ENCODE data around the gene C16orf86.

C16orf86 gene

GRCh38 chr16:67653789-67654402 is 12.7 kb upstream of the C16orf86 start:
- DNase-seq (ENCODE audit: low read depth in 2 of 2): no peak

- no peak for DNase-seq (ENCODE audit: low read depth in 2 of 2)
Measured at GRCh38 chr16:67654403-67654911, 12.2 kb upstream of the C16orf86 start.

GRCh38 chr16:67655363-67655762 is 11.3 kb upstream of the C16orf86 start:
- no peak for DNase-seq (ENCODE audit: low read depth in 2 of 2)

GRCh38 chr16:67656344-67657016 is 10.1 kb upstream of the C16orf86 start:
- no peak for DNase-seq (ENCODE audit: low read depth in 2 of 2)

- no peak for DNase-seq (ENCODE audit: low read depth in 2 of 2)
Measured at GRCh38 chr16:67657017-67657608, 9.5 kb upstream of the C16orf86 start.

- DNase-seq (ENCODE audit: low read depth in 2 of 2): no peak
Measured at GRCh38 chr16:67657751-67658518, 8.7 kb upstream of the C16orf86 start.

- DNase-seq (ENCODE audit: low read depth in 2 of 2): no peak
Measured at GRCh38 chr16:67658849-67659674, 7.6 kb upstream of the C16orf86 start.

- peak; percentile 75 to 77 for DNase-seq (ENCODE audit: low read depth in 2 of 2)
Measured at GRCh38 chr16:67659675-67660563, 6.7 kb upstream of the C16orf86 start, which contains the start of gene ACD. Gene ACD (minus strand): TSS chr16:67660260. CDS start chr16:67660220, 40 bp downstream.

GRCh38 chr16:67660564-67661028 is 6.0 kb upstream of the C16orf86 start, which contains the start of gene PARD6A:
Gene PARD6A (plus strand): TSS chr16:67660960. CDS start chr16:67661039, 79 bp downstream.
- peak; percentile 91 to 93 for DNase-seq (ENCODE audit: low read depth in 2 of 2)

- no peak for DNase-seq (ENCODE audit: low read depth in 2 of 2)
Measured at GRCh38 chr16:67661101-67661761, 5.4 kb upstream of the C16orf86 start.

- no peak for DNase-seq (ENCODE audit: low read depth in 2 of 2)
Measured at GRCh38 chr16:67661886-67662652, 4.5 kb upstream of the C16orf86 start.

- no peak for DNase-seq (ENCODE audit: low read depth in 2 of 2)
Measured at GRCh38 chr16:67662653-67663010, 4.0 kb upstream of the C16orf86 start.

GRCh38 chr16:67663151-67663876 is 3.3 kb upstream of the C16orf86 start:
- DNase-seq (ENCODE audit: low read depth in 2 of 2): no peak

- DNase-seq (ENCODE audit: low read depth in 2 of 2): no peak
Measured at GRCh38 chr16:67663877-67664222, 2.8 kb upstream of the C16orf86 start.

GRCh38 chr16:67664258-67664657 is 2.4 kb upstream of the C16orf86 start:
- DNase-seq (ENCODE audit: low read depth in 2 of 2): no peak

- DNase-seq (ENCODE audit: low read depth in 2 of 2): no peak
Measured at GRCh38 chr16:67664871-67665270, 1.7 kb upstream of the C16orf86 start.

- no peak for DNase-seq (ENCODE audit: low read depth in 2 of 2)
Measured at GRCh38 chr16:67665598-67665997, 1.0 kb upstream of the C16orf86 start.

- no peak for DNase-seq (ENCODE audit: low read depth in 2 of 2)
Measured at GRCh38 chr16:67666032-67666551, 522 bp upstream of the C16orf86 start.

All from fibroblast of skin of left quadriceps (primary cell).